ENCODE measurements around the gene TMC7.

- TF ChIP-seq CTCF (IDR thresholded peaks at IDR 0.05) (no peak), POLR2A (IDR thresholded peaks at IDR 0.05) (no peak)
Observed at GRCh38 chr16:18943414-18943813, 40.3 kb upstream of the TMC7 start.

Data from testis (tissue), 2 donors.